Measurements from ENCODE around the gene AQP10. TPM values are rescaled to one million over a fixed set of nuclear protein-coding genes. Genes with fewer than 3 reads are reported as not detected.

The AQP10 gene
- total and polyA plus RNA-seq, 2 donors (not counting 1 experiment from before 2014, with no cell fraction given) = not detected

DNA sequence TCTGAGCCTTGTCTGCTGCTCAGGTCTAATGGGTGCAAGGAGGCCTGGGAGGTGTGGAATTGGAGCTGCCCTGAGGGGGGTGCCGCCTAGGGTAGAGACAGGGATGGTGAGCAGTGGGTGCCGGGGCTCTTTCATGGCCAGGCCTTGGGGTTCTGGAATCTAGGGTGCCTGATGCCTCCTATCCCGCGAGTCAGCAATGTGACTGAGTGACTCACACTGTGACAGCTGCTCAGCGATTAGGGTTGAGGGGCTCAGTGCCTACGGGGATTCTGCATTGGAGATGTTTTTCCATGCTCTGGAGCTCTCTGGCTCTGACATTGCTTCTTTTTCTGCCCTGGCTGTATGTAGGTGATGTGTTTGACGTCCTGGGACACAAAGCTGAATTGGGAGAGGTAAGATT is 21.2 kb downstream of the AQP10 start:
- no peak for DNase-seq (ENCODE audit: low read depth in 2 of 2)
- H3K27me3 ChIP-seq (ENCODE audit: control insufficient read depth, insufficient read depth, low read length) = no peaks in the 10 kb centered on the region
- H3K4me1 ChIP-seq (ENCODE audit: control insufficient read depth, extremely low read depth, insufficient read depth, low read length) = no peaks in the 10 kb centered on the region
- TF ChIP-seq EZH2 (IDR thresholded peaks at IDR 0.05; ENCODE audit: low read length, missing control alignments) (no peak), CTCF (conservative IDR thresholded peaks at IDR 0.05 in 1 of 2, IDR thresholded peaks at IDR 0.05 in 1 of 2; ENCODE audit: low read depth in 1 of 2, low read length in 2 of 2) (no peak)
- H3K9ac ChIP-seq (ENCODE audit: insufficient read depth, low read length) = no peak overlapping the region
- H3K9me3 ChIP-seq (ENCODE audit: control insufficient read depth, insufficient read depth, low read depth, low read length) = no peaks in the 10 kb centered on the region
- no peak overlapping the region for H3K4me3 ChIP-seq (replicated peaks in 1 of 4; ENCODE audit: control extremely low read depth in 1 of 4, insufficient read depth in 1 of 4, low read depth in 3 of 4, low read length in 4 of 4)
- no peak overlapping the region for H3K4me2 ChIP-seq (ENCODE audit: extremely low read depth, insufficient read depth, low read length)
- H4K20me1 ChIP-seq (ENCODE audit: control insufficient read depth, extremely low read depth, insufficient read depth, low read length) = no peaks in the 10 kb centered on the region
- no peak overlapping the region for H2AFZ ChIP-seq (ENCODE audit: low read length)
- H3K36me3 ChIP-seq (ENCODE audit: control insufficient read depth, insufficient read depth, low read length) = peaks cover 67% of the 10 kb centered on the region
- no peak overlapping the region for H3K27ac ChIP-seq (ENCODE audit: insufficient read depth, low read length)
- H3K79me2 ChIP-seq (ENCODE audit: control insufficient read depth, insufficient read depth, low read length) = no peaks in the 10 kb centered on the region

- Histone ChIP-seq H4K20me1 (ENCODE audit: control insufficient read depth, extremely low read depth, insufficient read depth, low read length) (no peaks in the 10 kb centered on the region), H3K27ac (ENCODE audit: insufficient read depth, low read length) (no peak overlapping the region), H3K79me2 (ENCODE audit: control insufficient read depth, insufficient read depth, low read length) (no peaks in the 10 kb centered on the region), H3K36me3 (ENCODE audit: control insufficient read depth, insufficient read depth, low read length) (peaks cover 65% of the 10 kb centered on the region), H3K4me2 (ENCODE audit: extremely low read depth, insufficient read depth, low read length) (no peak overlapping the region), H2AFZ (ENCODE audit: low read length) (no peak overlapping the region), H3K4me1 (ENCODE audit: control insufficient read depth, extremely low read depth, insufficient read depth, low read length) (no peaks in the 10 kb centered on the region), H3K4me3 (replicated peaks in 1 of 4; ENCODE audit: control extremely low read depth in 1 of 4, insufficient read depth in 1 of 4, low read depth in 3 of 4, low read length in 4 of 4) (no peak overlapping the region), H3K9me3 (ENCODE audit: control insufficient read depth, insufficient read depth, low read depth, low read length) (no peaks in the 10 kb centered on the region), H3K27me3 (ENCODE audit: control insufficient read depth, insufficient read depth, low read length) (no peaks in the 10 kb centered on the region), H3K9ac (ENCODE audit: insufficient read depth, low read length) (no peak overlapping the region)
- TF ChIP-seq EZH2 (IDR thresholded peaks at IDR 0.05; ENCODE audit: low read length, missing control alignments) (no peak), CTCF (conservative IDR thresholded peaks at IDR 0.05 in 1 of 2, IDR thresholded peaks at IDR 0.05 in 1 of 2; ENCODE audit: low read depth in 1 of 2, low read length in 2 of 2) (no peak)
- DNase-seq (ENCODE audit: low read depth in 2 of 2) = no peak
These were observed 22.1 kb downstream of the AQP10 start for GRCh38 chr1:154342836-154343472.

GRCh38 chr1:154344977-154345837 is 24.3 kb downstream of the AQP10 start:
- H3K79me2 ChIP-seq (ENCODE audit: control insufficient read depth, insufficient read depth, low read length) = no peaks in the 10 kb centered on the region
- no peak overlapping the region for H2AFZ ChIP-seq (ENCODE audit: low read length)
- TF ChIP-seq EZH2 (IDR thresholded peaks at IDR 0.05; ENCODE audit: low read length, missing control alignments) (no peak), CTCF (conservative IDR thresholded peaks at IDR 0.05 in 1 of 2, IDR thresholded peaks at IDR 0.05 in 1 of 2; ENCODE audit: low read depth in 1 of 2, low read length in 2 of 2) (peak; percentile 66 to 72)
- no peak overlapping the region for H3K4me2 ChIP-seq (ENCODE audit: extremely low read depth, insufficient read depth, low read length)
- no peak overlapping the region for H3K27ac ChIP-seq (ENCODE audit: insufficient read depth, low read length)
- H3K27me3 ChIP-seq (ENCODE audit: control insufficient read depth, insufficient read depth, low read length) = no peaks in the 10 kb centered on the region
- H3K4me3 ChIP-seq (replicated peaks in 1 of 4; ENCODE audit: control extremely low read depth in 1 of 4, insufficient read depth in 1 of 4, low read depth in 3 of 4, low read length in 4 of 4) = no peak overlapping the region
- no peaks in the 10 kb centered on the region for H3K9me3 ChIP-seq (ENCODE audit: control insufficient read depth, insufficient read depth, low read depth, low read length)
- no peak overlapping the region for H3K9ac ChIP-seq (ENCODE audit: insufficient read depth, low read length)
- DNase-seq (ENCODE audit: low read depth in 2 of 2) = peak; percentile 26 to 54
- H4K20me1 ChIP-seq (ENCODE audit: control insufficient read depth, extremely low read depth, insufficient read depth, low read length) = no peaks in the 10 kb centered on the region
- H3K4me1 ChIP-seq (ENCODE audit: control insufficient read depth, extremely low read depth, insufficient read depth, low read length) = no peaks in the 10 kb centered on the region
- H3K36me3 ChIP-seq (ENCODE audit: control insufficient read depth, insufficient read depth, low read length) = peaks cover 66% of the 10 kb centered on the region

All from fibroblast of lung (primary cell).